GM18498 (cell line): Measurements from ENCODE around the gene ANKZF1.
"Not testable (repeated sequence)": the region's sequence is repeated elsewhere in the genome, so short reads cannot be mapped to it uniquely, and the experiment has no call there.

Source experiments
- ATAC-seq: cut with Tn5 transposase; IDR thresholded peaks from one replicate; pipeline ENCODE4 v1.9.1; 2021; ENCODE audit warnings: mild to moderate bottlenecking, moderate library complexity; ENCODE audit not compliant: unreplicated experiment

Gene ANKZF1, protein sequence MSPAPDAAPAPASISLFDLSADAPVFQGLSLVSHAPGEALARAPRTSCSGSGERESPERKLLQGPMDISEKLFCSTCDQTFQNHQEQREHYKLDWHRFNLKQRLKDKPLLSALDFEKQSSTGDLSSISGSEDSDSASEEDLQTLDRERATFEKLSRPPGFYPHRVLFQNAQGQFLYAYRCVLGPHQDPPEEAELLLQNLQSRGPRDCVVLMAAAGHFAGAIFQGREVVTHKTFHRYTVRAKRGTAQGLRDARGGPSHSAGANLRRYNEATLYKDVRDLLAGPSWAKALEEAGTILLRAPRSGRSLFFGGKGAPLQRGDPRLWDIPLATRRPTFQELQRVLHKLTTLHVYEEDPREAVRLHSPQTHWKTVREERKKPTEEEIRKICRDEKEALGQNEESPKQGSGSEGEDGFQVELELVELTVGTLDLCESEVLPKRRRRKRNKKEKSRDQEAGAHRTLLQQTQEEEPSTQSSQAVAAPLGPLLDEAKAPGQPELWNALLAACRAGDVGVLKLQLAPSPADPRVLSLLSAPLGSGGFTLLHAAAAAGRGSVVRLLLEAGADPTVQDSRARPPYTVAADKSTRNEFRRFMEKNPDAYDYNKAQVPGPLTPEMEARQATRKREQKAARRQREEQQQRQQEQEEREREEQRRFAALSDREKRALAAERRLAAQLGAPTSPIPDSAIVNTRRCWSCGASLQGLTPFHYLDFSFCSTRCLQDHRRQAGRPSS

GRCh38 chr2:219229305-219230058 is at the start of gene ANKZF1, which contains the start of gene ATG9A:
Gene ANKZF1 (plus strand): TSS chr2:219229806. CDS start chr2:219230258, 452 bp downstream.
Gene ATG9A (minus strand): TSS chr2:219229636. CDS start chr2:219228024, 1,612 bp downstream.
- peak; percentile 96 for ATAC-seq

- ATAC-seq = no peak
Measured at GRCh38 chr2:219180961-219181360, 48.6 kb upstream of the ANKZF1 start.

DNA sequence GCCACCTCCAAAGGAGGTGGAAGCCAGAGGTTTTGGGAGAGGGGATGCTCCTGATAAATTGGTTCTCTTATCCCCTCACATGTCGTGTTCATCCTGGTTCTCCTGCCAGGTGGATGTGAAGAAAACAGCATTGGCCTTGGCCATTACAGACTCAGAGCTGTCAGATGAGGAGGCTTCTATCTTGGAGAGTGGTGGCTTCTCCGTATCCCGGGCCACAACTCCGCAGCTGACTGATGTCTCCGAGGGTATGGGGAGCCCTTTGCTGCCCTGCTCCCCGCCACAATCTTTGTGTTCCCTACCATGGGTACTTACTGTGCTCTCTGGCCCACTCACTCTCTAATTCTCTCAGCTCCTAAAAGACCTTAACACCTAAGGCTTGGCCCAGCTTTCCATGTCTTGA is 48.1 kb upstream of the ANKZF1 start:
- no peak for ATAC-seq

GRCh38 chr2:219182331-219183150 is 47.1 kb upstream of the ANKZF1 start:
- no peak for ATAC-seq

GRCh38 chr2:219183151-219183772 is 46.3 kb upstream of the ANKZF1 start:
- no peak for ATAC-seq

GRCh38 chr2:219184121-219184520 is 45.5 kb upstream of the ANKZF1 start:
- no peak for ATAC-seq

- no peak for ATAC-seq
Measured at GRCh38 chr2:219186754-219187456, 42.7 kb upstream of the ANKZF1 start.

DNA sequence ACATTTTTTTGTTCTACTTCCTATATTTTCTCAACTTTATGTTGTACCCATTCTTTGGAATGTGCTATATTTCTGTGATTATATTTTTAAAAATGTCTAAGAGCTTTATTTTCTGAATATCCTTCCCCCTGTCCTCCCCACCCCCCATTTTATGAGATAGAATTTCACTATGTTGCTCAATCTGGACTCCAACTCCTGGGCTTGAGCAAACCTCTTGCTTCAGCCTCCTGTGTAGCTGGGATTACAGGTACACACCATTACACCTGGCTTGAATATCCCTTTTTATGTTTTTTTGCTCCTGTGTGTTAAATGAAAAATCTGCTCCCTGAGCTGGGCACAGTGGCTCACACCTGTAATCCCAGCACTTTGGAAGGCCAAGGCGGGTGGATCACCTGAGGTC is 32.2 kb upstream of the ANKZF1 start:
- no peak for ATAC-seq

DNA sequence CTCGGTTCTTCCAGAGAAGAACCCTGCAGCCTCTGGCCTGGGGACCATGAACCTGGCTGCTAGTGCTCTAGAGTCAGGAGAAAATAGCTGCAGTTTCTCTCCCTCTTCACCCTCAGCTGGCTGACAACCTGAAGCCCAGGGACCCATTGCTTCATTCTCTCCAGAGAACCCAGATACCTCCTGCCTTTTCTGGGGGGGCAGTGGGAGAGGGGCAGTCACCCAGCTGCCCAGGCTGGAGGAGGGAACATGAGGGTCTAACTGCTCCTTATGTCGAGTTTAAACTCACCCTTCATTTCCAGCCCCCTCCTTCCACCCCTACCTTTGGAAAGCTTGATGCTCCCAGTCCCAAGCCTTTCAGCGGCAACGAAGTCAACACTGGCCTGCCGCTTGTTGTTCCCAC is 30.6 kb upstream of the ANKZF1 start:
- no peak for ATAC-seq

GRCh38 chr2:219199470-219200211 is 30.0 kb upstream of the ANKZF1 start:
- no peak for ATAC-seq

- not testable (repeated sequence) for ATAC-seq
Measured at GRCh38 chr2:219200502-219201326, 28.9 kb upstream of the ANKZF1 start.

- not testable (repeated sequence) for ATAC-seq
Measured at GRCh38 chr2:219201331-219201730, 28.3 kb upstream of the ANKZF1 start.

GRCh38 chr2:219204425-219205164 is 25.0 kb upstream of the ANKZF1 start:
- ATAC-seq = no peak

DNA sequence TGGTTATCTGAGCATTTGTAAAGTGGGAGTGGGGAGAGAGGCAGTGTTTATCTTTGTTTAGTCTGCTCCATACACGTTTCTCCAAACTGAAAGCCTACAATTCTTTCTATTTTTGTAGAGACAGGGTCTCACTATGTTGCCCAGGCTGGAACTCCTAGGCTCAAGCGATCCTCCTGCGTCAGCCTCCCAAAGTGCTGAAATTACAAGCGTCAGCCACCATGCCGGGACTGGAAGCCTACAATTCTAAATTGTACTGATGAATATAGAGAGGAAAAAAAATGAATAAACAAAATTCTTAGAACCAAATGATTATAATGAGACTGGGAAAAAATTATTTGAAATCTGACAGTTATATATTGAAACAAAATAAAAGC is 24.5 kb upstream of the ANKZF1 start:
- no peak for ATAC-seq

DNA sequence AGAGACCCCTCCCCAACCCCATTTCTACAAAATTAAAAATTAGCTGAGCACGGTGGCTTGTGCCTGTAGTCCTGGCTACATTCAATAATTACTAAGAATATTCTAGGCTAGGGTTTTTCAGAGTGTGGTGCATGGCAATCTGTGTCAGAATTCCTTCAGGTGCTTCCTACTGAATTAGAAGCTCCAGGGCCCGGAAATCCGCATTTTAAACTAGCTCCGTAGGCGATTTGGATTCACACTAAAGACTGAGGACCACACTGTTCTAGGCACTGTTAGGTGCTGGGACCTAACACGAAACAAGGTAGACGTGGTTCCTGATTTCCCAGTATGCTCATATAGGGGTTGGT is 23.7 kb upstream of the ANKZF1 start:
- ATAC-seq = no peak

DNA sequence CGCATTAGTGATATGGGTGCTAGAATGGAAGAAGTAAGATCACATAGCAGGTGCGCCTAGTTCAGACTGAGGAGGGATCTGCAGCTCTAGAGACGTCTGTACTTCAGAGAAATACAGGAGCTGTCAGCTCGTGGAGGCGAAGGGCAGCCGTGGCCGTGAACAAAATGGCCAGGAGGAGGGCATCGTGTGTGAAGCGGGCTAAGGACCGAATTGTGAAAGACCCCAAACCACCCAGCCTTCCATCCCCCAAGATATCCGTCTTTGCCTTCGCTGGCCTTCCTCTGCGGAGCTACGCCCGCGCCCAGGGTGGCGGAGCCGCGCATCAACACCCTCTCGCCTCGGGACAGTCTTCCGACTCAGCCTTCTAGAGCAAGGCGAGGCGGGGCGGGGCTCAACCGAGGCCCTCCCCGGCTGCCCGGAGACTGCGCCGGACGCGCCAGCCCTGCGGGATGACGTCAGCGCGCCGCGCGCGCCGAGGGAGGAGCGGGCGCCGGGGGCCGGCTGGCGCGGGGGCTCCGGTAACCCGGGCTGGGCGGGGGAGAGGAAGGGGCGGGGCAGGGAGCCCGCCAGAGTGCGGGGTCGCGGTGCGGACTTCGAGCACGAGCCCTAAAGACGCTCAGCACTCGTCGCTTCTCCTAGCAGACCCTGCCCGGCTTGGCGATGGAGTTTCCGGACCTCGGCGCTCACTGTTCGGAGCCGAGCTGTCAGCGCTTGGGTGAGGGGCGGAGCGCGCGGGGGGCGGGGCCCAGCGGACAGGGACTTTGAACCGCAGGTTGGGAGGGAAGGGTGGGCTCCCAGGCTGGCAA is 23.1 kb upstream of the ANKZF1 start, which contains the start of gene ZFAND2B:
Gene ZFAND2B (plus strand): TSS at position 455 of the 806 bp plus-strand sequence. CDS start 206 bp downstream, at position 661.
- ATAC-seq = peak; percentile 97
